ENCODE measurements around the gene CES2.
"Not testable (repeated sequence)": the region's sequence is repeated elsewhere in the genome, so short reads cannot be mapped to it uniquely, and the experiment has no call there.

Gene CES2

GRCh38 chr16:66935314-66936011 lies at the start of gene CES2:
Gene CES2, plus strand, starts transcription at chr16:66935516. Its CDS starts 120 bp downstream, at chr16:66935636.
- DNase-seq, result no peak

- no peak for DNase-seq
These were observed 49.0 kb upstream of the CES2 start for GRCh38 chr16:66886321-66886720.

GRCh38 chr16:66886914-66887313 lies 48.4 kb upstream of the CES2 start:
- DNase-seq, result no peak

GRCh38 chr16:66888647-66889615 lies 46.4 kb upstream of the CES2 start:
- no peak for DNase-seq

- no peak for DNase-seq
These were observed 45.7 kb upstream of the CES2 start for GRCh38 chr16:66889622-66890021.

- DNase-seq, result no peak
These were observed 44.5 kb upstream of the CES2 start for GRCh38 chr16:66890799-66891198.

GRCh38 chr16:66891360-66891759 lies 44.0 kb upstream of the CES2 start:
- no peak for DNase-seq

GRCh38 chr16:66891797-66892196 lies 43.5 kb upstream of the CES2 start:
- no peak for DNase-seq

- no peak for DNase-seq
These were observed 41.3 kb upstream of the CES2 start for GRCh38 chr16:66894055-66894454.

GRCh38 chr16:66894948-66895688 lies 40.2 kb upstream of the CES2 start:
- DNase-seq, result peak; percentile 47

- DNase-seq, result no peak
These were observed 39.7 kb upstream of the CES2 start for GRCh38 chr16:66895689-66895979.

- no peak for DNase-seq
These were observed 39.3 kb upstream of the CES2 start for GRCh38 chr16:66895999-66896398.

- not testable (repeated sequence) for DNase-seq
These were observed 38.6 kb upstream of the CES2 start for GRCh38 chr16:66896682-66897081.

GRCh38 chr16:66898207-66898606 lies 37.1 kb upstream of the CES2 start:
- no peak for DNase-seq

GRCh38 chr16:66898933-66899309 lies 36.4 kb upstream of the CES2 start:
- no peak for DNase-seq

GRCh38 chr16:66899310-66899944 lies 35.9 kb upstream of the CES2 start:
- DNase-seq, result no peak

- peak; percentile 7 for DNase-seq
These were observed 35.2 kb upstream of the CES2 start for GRCh38 chr16:66899945-66900710.

GRCh38 chr16:66900721-66901441 lies 34.4 kb upstream of the CES2 start:
- DNase-seq, result no peak

- no peak for DNase-seq
These were observed 33.7 kb upstream of the CES2 start for GRCh38 chr16:66901626-66902025.

GRCh38 chr16:66902648-66903543 lies 32.4 kb upstream of the CES2 start:
- DNase-seq, result no peak

Data from NCI-H146 (cell line).